ENCODE results near the gene PHKA2. TPM values are rescaled to one million over a fixed set of nuclear protein-coding genes. Genes with fewer than 3 reads are reported as not detected.

Gene PHKA2
- total RNA-seq, 1 donor from 2014 or later, result 41.2 TPM

DNA sequence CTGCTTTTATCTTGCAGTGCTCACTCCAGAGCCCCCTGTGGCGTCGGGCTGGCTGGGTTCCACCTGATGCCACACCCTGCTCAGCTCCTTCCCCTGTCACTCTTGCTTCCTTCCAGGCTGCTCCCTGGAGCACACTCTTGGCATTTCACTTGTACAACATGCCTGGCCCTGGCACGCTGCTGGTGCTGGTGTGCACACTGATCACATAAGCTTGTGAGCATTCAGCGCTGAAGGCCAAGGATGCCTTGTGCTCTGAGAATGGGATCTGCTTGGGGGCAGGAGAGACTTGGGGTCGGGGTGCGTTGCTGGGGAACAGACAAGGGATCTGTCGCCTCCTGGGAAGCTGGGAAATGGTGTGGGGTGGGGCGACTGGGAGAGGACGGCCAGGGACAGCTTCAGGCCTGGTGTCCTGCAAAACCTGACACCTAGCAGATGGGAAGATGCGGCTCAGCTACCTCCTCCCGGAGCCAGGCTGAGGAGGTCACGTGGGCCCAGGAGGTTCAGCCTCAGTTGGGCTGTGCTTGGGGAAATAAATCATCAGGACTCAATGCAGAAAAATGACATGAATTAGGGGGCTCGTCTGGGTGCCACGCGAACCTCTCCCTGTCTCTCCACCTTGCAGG is 108.5 kb downstream of the PHKA2 start:
- TF ChIP-seq, protein P1, sequence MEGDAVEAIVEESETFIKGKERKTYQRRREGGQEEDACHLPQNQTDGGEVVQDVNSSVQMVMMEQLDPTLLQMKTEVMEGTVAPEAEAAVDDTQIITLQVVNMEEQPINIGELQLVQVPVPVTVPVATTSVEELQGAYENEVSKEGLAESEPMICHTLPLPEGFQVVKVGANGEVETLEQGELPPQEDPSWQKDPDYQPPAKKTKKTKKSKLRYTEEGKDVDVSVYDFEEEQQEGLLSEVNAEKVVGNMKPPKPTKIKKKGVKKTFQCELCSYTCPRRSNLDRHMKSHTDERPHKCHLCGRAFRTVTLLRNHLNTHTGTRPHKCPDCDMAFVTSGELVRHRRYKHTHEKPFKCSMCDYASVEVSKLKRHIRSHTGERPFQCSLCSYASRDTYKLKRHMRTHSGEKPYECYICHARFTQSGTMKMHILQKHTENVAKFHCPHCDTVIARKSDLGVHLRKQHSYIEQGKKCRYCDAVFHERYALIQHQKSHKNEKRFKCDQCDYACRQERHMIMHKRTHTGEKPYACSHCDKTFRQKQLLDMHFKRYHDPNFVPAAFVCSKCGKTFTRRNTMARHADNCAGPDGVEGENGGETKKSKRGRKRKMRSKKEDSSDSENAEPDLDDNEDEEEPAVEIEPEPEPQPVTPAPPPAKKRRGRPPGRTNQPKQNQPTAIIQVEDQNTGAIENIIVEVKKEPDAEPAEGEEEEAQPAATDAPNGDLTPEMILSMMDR (IDR thresholded peaks at IDR 0.05; ENCODE audit: borderline replicate concordance), result no peak
- Histone ChIP-seq H3K27me3 (ENCODE audit: low read depth) (no peaks in the 10 kb centered on the region), H3K4me1 (peaks cover 22% of the 10 kb centered on the region), H3K4me3 (no peak overlapping the region), H3K36me3 (no peaks in the 10 kb centered on the region), H3K27ac (replicated peaks) (no peak overlapping the region), H3K9me3 (replicated peaks) (no peaks in the 10 kb centered on the region)
- intact Hi-C loops (cut with micrococcal nuclease), result no loop called here
- DNase-seq, result no peak

DNA sequence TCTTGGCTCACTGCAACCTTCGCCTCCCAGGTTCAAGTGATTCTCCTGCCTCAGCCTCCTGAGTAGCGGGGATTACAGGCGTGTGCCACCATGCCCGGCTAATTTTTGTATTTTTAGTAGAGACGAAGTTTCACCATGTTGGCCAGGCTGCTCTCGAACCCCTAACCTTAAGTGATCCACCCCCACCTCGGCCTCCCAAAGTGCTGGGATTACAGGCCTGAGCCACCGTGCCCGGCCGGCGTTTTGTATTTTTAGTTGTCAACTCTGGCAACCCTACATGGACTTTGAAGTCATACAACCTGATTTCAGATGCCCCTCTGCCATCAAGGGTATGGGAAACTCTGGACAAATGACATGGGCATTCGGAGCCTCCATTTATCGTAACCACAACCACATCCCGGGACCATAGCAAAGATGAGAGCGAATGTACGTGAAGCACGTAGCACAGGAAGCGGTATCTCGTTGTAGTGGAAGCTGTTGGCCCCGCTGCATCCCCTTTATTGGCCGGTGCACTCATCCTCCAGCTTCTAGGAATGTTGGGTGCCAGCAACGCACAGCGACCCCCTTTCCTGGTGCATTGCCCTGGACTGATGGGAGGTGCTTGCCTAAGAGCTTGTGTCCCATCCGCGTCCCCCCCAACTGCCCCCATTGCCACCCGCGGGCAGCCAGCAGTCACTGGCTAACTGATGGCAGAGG is 109.2 kb downstream of the PHKA2 start:
- Histone ChIP-seq H3K27ac (replicated peaks) (no peak overlapping the region), H3K9me3 (replicated peaks) (no peaks in the 10 kb centered on the region)

DNA sequence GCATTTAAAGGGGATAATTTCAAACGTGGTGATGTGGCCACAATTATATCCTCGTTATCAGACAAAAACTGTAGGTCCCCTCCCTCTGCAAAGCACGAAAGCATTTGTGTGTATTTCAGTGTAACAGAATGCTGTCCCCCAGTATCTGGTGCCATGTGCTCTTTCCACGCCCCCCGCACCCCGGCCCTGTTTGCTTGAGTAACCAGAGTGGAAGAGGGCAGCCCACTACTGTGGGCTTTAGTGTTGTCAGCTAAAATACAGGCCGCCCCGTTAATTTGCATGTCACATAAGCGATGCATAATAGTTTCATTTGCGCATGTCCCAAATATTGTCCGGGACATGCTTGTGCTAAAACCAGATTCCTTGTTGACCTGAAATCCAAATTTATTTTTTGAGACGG is 110.1 kb downstream of the PHKA2 start:
- Histone ChIP-seq H3K27me3 (ENCODE audit: low read depth) (no peaks in the 10 kb centered on the region), H3K36me3 (no peaks in the 10 kb centered on the region), H3K27ac (replicated peaks) (peak overlapping the region; percentile 82), H3K4me1 (peaks cover 22% of the 10 kb centered on the region), H3K4me3 (no peak overlapping the region), H3K9me3 (replicated peaks) (no peaks in the 10 kb centered on the region)
- no peak for DNase-seq
- intact Hi-C loops (cut with micrococcal nuclease), result no loop called here
- TF ChIP-seq, protein P1 (IDR thresholded peaks at IDR 0.05; ENCODE audit: borderline replicate concordance), result no peak

More for the DNA sequence above, 109.2 kb downstream of the PHKA2 start:
- Histone ChIP-seq H3K4me3 (no peak overlapping the region), H3K4me1 (peaks cover 22% of the 10 kb centered on the region), H3K27me3 (ENCODE audit: low read depth) (no peaks in the 10 kb centered on the region), H3K36me3 (no peaks in the 10 kb centered on the region)
- intact Hi-C loops (cut with micrococcal nuclease), result no loop called here
- TF ChIP-seq, protein P1 (IDR thresholded peaks at IDR 0.05; ENCODE audit: borderline replicate concordance), result no peak
- no peak for DNase-seq

DNA sequence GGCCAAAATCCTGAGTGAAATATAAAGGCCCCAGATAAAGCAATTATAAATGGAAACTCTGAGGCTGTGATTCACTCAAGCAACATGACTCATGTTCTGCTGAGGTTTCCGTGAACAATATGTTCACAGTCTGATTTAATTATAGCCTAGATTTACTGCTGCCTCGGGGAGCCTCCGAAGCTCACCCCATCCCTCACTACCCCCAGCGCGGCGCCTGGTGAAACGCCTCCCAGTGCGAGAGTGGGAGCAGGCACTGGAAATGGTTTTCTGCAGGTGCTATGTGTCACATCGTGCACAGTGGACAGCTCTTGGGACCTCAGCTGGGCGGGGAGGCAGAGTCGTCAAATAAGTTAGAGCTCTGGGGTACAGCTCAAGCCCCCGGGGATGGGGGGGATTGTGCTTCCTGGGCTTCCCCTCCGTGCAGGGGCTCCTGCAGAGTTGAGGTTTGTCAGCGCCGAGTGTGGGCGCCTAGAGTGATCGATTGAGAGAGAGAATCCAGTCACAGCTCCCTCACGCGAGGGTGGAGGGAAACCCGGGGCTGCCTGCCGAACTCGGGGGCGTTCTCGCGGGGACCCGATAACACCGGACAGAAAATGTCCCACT is 110.6 kb downstream of the PHKA2 start:
- TF ChIP-seq, protein P1 (IDR thresholded peaks at IDR 0.05; ENCODE audit: borderline replicate concordance), result no peak
- Histone ChIP-seq H3K27me3 (ENCODE audit: low read depth) (no peaks in the 10 kb centered on the region), H3K9me3 (replicated peaks) (no peaks in the 10 kb centered on the region), H3K36me3 (no peaks in the 10 kb centered on the region), H3K4me1 (peaks cover 22% of the 10 kb centered on the region), H3K4me3 (peak overlapping the region; percentile 27), H3K27ac (replicated peaks) (peak overlapping the region; percentile 82)
- intact Hi-C loops (cut with micrococcal nuclease), result no loop called here
- DNase-seq, result no peak

DNA sequence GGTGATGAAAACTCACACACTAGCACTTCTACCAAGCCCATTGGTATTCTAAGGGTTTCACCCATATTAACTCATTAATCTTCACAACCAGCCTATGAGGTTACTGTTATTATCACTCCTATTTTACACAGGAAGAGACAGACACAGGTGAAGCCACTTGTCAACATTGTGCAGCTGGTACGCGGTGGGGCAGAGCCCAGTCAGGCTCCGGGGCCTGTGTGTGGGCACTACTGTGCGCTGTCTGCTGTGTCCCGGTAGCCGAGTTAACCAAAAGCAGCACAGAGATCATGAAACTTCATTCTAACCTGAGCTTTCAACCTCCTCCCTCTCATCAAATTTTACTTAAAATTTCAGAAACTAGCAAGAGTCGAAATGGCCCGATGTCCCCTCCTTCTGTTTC is 111.3 kb downstream of the PHKA2 start:
- DNase-seq, result no peak
- H3K4me1 ChIP-seq, result peaks cover 22% of the 10 kb centered on the region
- H3K4me3 ChIP-seq, result no peak overlapping the region
- intact Hi-C loops (cut with micrococcal nuclease), result no loop called here
- H3K9me3 ChIP-seq (replicated peaks), result no peaks in the 10 kb centered on the region
- H3K27ac ChIP-seq (replicated peaks), result peak overlapping the region; percentile 82
- no peaks in the 10 kb centered on the region for H3K36me3 ChIP-seq
- H3K27me3 ChIP-seq (ENCODE audit: low read depth), result no peaks in the 10 kb centered on the region
- TF ChIP-seq, protein P1 (IDR thresholded peaks at IDR 0.05; ENCODE audit: borderline replicate concordance), result no peak
